D721Med (cell line): ENCODE measurements around the gene SCN3A.

Source experiments
- DNase-seq: peaks from one replicate; pipeline ENCODE4 v3.0.0; 2011; ENCODE audit warnings: low spot score; ENCODE audit not compliant: insufficient read length
- FAIRE-seq: peaks from 2 replicates; lab custom pipeline; 2011; peaks lifted over from hg19 to GRCh38; lab: Jason Lieb, UNC
- CTCF ChIP-seq: IDR thresholded peaks from 2 replicates; pipeline ENCODE4 v1.5.1; 2012; ENCODE audit warnings: mild to moderate bottlenecking, control low read depth; ENCODE audit not compliant: insufficient read depth; ENCODE audit errors: missing control alignments

Gene SCN3A

DNA sequence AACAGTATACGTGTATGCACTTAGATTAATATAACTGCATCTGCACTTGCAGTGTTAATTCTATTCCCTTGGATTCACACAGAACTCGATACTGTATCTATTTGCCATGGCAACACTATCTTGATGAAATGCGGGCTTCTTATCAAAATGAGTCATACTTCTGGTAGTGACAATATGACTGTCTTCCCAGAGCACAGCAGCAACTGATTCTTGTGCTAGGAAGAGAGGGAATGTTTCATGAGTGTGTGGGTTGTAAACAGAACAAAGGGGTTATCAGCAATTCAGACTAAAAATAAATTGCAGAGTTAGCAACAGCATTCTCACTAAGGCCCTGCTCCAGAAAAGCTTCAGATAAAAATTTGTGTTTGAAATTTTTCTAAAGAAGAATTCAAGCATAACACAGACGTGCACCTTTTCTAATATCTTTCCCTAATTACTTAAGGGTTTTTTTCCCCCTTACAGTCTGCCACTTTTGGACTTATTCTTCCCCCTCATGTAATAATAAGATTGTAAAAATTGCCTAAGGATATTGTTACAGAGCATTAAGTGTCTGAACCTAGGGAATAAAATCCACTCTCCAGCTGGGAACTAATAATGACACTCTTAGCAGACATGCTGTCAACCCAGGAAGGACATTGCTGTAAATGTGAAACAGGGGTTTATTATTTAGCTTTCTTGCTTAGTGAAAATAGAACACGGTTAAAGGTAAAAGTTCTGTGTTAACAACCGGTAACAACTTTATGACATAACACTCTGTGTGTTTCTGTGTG, 148.6 kb downstream of the SCN3A start:
- DNase-seq (no peak), FAIRE-seq (peak; percentile 83)
- no peak for TF ChIP-seq CTCF

DNA sequence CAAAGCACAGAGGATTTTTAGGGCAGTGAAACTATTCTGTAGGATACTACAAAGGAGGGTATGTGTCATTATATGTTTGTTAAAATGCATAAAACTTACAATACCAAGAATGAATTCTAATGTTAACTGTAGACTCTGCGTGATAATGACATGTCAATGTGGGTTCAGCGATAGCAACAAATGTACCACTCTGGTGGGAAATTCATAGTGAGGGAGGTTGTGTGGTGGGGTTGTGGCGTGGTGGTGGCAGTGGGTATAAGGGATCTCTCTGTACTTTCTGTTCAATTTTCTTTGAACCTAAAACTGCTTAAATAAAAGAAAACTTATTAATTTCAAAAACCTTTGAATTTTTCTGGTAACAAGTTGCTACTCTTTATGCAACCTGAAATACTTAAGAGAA, 149.2 kb downstream of the SCN3A start:
- DNase-seq (no peak), FAIRE-seq (peak; percentile 48)
- TF ChIP-seq CTCF: no peak

DNA sequence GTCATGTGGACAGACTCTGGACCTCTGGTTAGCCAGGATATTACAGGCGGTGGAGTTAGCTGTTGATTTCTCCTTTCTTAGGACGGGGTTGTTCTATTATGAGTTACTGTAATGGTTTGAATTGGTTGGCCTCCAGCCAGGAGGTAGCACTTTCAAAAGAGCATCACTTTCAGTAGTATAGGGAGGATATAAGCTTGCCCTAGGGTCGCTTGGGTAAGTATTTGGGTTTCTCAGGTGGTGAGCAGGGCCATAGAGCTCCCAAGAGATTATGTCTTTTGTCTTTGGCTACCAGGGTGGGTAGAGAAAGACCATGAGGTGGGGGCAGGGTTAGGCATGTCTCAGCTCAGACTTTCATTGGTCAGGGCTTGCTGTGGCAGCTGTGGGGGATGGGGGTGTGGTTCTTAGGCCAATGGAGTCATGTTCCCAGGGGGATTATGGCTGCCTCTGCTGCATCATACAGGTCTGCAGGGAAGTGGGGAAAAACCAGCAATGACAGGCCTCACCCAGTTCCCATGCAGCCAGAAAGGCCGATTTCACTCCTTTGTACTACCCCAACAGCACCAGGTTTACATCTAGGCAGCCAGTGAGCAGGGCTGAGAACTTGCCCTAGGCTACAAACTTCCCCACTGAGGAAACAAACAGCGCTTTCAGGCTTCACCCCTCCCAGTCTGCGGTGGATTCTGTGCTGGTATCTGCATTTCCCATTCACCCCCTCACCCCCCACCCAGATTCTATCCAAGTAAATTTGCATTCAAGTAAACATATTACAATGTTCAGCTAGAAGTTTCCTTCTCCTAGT, 159.1 kb downstream of the SCN3A start:
- TF ChIP-seq CTCF: no peak
- DNase-seq: no peak
- no peak for FAIRE-seq
